UCSD-AML1 (cell line): ENCODE measurements around the gene GEMIN7.

Experiments used
- DNase-seq: peaks from one replicate; lab custom pipeline; 2025; ENCODE audit not compliant: unreplicated experiment; lab: John Stamatoyannopoulos, UW

GEMIN7 gene

GRCh38 chr19:45079063-45079910 lies at the start of gene GEMIN7:
GEMIN7 (plus strand) TSS chr19:45079260; CDS start chr19:45090115, 10,855 bp downstream.
- DNase-seq, result peak; percentile 83

- no peak for DNase-seq
These were observed 48.2 kb upstream of the GEMIN7 start for GRCh38 chr19:45030825-45031224.

- no peak for DNase-seq
These were observed 46.6 kb upstream of the GEMIN7 start for GRCh38 chr19:45032421-45032820.

GRCh38 chr19:45035755-45036154 lies 43.3 kb upstream of the GEMIN7 start:
- DNase-seq, result no peak

- no peak for DNase-seq
These were observed 41.5 kb upstream of the GEMIN7 start for GRCh38 chr19:45037393-45038169.

GRCh38 chr19:45038931-45039893 lies 39.8 kb upstream of the GEMIN7 start, which contains the start of gene CLASRP:
CLASRP (plus strand) TSS chr19:45039045; CDS start chr19:45040213, 1,168 bp downstream.
- peak; percentile 90 for DNase-seq

- DNase-seq, result peak; percentile 13
These were observed 38.8 kb upstream of the GEMIN7 start for GRCh38 chr19:45040059-45040771.

GRCh38 chr19:45041125-45041524 lies 37.9 kb upstream of the GEMIN7 start:
- no peak for DNase-seq

- DNase-seq, result no peak
These were observed 33.2 kb upstream of the GEMIN7 start for GRCh38 chr19:45045671-45046353.

GRCh38 chr19:45046355-45046754 lies 32.7 kb upstream of the GEMIN7 start:
- DNase-seq, result no peak

- DNase-seq, result no peak
These were observed 31.8 kb upstream of the GEMIN7 start for GRCh38 chr19:45047188-45047797.

GRCh38 chr19:45049073-45049736 lies 29.9 kb upstream of the GEMIN7 start:
- no peak for DNase-seq

GRCh38 chr19:45050036-45050435 lies 29.0 kb upstream of the GEMIN7 start:
- no peak for DNase-seq

- no peak for DNase-seq
These were observed 27.0 kb upstream of the GEMIN7 start for GRCh38 chr19:45051929-45052579.

- DNase-seq, result no peak
These were observed 22.2 kb upstream of the GEMIN7 start for GRCh38 chr19:45056831-45057230.

GRCh38 chr19:45057444-45057843 lies 21.6 kb upstream of the GEMIN7 start:
- DNase-seq, result no peak

GRCh38 chr19:45058622-45059159 lies 20.4 kb upstream of the GEMIN7 start:
- no peak for DNase-seq
